GM21447 (cell line): ENCODE data around the gene CABCOCO1.

Experiments
- ATAC-seq: cut with Tn5 transposase; IDR thresholded peaks from one replicate; pipeline ENCODE4 v1.9.1; 2021; ENCODE audit not compliant: unreplicated experiment

CABCOCO1 gene

DNA sequence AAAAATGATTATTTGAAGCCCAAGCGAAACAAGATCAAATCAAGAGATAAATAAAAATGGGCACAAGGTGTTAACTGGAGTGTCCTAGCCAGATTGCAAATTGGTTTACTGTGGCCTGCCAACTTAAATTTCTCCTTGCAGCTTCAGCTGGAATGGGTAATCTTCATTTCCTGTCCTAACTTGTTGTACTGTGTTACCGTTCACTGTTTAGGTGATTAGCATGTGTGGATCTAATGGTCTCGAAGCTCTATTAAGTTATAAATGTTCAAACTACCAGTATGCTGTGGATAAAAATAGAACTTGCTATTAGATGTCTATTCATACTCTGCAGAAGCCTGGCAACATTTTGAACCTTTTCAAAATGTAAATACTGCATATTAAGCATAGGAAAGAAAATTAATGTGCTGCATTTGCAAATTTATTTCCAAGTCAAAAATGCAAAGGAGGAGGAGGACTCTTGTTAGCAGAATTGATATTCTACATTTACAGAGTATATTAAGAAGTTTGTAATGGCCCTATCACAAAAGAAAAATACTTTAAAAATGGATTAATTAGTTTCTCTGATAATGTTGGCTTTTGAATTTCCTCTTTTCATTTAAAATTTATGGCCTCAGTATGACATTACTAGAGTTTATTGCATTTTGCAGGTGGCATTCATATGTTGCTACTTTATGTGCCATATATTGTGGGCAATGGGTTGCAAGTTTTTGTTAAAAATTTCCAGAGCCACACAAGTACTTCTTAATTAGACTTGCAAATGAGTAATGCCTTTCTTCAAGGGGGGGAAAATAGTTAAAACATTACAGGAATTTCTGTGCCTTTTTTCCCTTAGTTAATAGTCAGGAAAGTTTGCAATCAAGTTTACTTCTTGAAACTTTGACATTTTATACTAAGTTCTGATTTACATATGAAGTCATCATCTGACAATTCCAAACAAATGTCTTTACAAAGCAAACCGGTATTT is 92.1 kb downstream of the CABCOCO1 start:
- no peak for ATAC-seq

GRCh38 chr10:61757001-61757400 is 94.3 kb downstream of the CABCOCO1 start:
- ATAC-seq: no peak

- ATAC-seq: no peak
Observed at GRCh38 chr10:61757525-61758397, 95.0 kb downstream of the CABCOCO1 start.

- no peak for ATAC-seq
Observed at GRCh38 chr10:61758433-61758832, 95.7 kb downstream of the CABCOCO1 start.

DNA sequence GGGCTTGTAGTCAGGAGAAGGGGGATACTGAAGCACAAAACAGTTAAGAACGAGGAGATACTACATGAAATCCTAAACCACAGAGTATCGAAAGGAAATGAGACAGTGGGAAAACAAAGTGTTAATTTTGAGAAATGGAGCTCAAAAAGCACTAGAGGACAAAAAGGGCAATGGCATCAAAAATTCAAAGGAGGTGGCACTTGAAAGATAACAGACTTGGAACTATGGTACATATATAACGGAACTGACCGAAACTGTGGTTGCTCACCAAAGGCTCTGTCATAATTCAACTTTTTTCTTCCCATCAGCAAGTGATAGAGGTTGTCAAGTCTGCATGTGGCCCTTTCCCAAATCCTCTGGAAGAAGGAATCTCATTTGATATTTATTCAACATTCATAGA is 97.0 kb downstream of the CABCOCO1 start:
- no peak for ATAC-seq

- no peak for ATAC-seq
Observed at GRCh38 chr10:61760943-61761824, 98.5 kb downstream of the CABCOCO1 start.

- no peak for ATAC-seq
Observed at GRCh38 chr10:61761825-61762217, 99.1 kb downstream of the CABCOCO1 start.

DNA sequence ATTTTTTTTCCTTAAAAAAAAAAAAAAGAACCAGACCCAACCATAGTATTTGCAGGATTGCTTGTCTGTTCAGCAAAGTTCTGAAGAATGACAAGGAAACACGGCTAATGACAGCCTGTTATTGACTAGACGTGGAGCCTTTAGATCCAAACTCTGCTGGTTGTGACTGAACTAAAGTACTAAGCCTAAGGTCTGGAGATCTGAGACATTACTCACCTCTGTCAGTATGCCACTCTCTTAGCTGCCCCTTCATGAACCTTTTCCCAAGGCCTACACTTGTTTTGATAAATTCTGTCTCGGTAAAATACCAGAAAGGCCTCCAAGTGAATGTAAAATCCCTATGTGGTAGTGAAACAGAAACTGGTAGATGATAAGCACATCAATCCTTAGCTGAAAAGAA is 101.0 kb downstream of the CABCOCO1 start:
- no peak for ATAC-seq

- ATAC-seq: no peak
Observed at GRCh38 chr10:61764486-61764885, 101.8 kb downstream of the CABCOCO1 start.

GRCh38 chr10:61765176-61766087 is 102.7 kb downstream of the CABCOCO1 start:
- no peak for ATAC-seq

DNA sequence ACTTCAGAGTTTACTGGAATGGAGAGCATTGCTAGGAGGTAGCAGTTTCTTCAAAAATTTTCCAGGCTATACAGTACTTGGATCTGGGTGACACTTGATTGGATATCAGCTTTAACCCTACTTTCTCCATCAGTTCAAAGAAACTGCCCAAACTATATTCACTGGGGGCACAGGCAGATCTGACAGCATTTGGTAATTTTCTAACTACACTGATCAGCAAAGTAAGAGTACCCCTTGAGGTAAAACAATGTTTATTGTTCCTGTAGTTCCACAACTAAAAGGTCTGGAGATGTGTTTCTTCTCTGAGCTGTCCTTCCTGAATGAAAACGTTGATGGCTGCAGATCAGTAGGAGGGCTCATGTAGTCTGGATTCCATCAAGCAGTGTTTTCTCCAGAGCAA is 104.2 kb downstream of the CABCOCO1 start:
- ATAC-seq: no peak

- ATAC-seq: no peak
Observed at GRCh38 chr10:61774031-61774430, 111.3 kb downstream of the CABCOCO1 start.

- no peak for ATAC-seq
Observed at GRCh38 chr10:61775111-61775510, 112.4 kb downstream of the CABCOCO1 start.

DNA sequence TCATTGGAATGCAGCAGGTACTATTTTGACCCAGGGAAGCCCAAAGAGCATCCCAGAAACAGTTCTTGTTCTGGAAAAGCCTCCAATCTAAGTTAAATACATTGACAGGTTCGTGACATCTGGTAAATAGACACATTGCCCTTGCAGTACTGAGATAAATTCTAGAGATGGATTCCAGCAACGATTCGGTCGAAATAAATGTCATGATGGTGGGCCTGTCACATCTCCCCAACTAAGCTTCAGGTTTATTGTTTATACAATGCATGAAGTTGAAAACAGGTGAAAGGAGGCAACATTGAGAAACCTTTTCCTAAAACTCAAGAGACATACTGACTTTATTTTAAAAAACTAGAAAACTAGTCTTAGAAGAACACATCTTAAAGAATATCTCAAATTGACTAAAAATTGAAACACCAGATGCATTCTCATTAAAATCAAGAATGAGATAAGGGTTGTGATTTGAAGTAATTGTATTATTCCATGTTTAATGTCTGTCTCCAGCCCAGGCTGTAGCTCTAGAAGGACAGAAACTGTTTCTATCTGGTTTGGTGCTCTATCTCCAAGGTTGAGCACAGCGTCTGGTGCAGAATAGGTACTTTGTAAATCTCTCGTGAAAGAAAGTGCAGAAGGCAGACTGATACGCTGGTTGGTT is 114.0 kb downstream of the CABCOCO1 start:
- no peak for ATAC-seq

DNA sequence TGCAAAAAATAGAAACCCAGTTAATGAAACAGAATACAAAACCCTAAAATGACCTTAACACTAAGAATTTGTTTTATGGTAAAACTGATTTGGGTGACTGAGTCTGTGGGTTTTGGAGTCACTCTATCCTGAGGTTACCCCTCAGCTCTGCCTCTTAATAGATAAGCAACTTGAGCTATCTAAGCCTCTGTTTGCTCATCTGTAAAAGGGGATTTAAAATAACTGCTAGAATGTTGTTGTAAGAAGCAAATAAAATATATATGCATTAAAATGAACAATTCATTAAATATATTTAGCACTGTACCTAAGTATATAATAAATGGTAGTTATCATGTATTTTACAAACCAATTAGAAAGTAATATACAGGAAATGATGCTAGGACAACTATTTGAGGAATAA is 115.4 kb downstream of the CABCOCO1 start:
- ATAC-seq: no peak

- no peak for ATAC-seq
Observed at GRCh38 chr10:61779276-61779675, 116.5 kb downstream of the CABCOCO1 start.

DNA sequence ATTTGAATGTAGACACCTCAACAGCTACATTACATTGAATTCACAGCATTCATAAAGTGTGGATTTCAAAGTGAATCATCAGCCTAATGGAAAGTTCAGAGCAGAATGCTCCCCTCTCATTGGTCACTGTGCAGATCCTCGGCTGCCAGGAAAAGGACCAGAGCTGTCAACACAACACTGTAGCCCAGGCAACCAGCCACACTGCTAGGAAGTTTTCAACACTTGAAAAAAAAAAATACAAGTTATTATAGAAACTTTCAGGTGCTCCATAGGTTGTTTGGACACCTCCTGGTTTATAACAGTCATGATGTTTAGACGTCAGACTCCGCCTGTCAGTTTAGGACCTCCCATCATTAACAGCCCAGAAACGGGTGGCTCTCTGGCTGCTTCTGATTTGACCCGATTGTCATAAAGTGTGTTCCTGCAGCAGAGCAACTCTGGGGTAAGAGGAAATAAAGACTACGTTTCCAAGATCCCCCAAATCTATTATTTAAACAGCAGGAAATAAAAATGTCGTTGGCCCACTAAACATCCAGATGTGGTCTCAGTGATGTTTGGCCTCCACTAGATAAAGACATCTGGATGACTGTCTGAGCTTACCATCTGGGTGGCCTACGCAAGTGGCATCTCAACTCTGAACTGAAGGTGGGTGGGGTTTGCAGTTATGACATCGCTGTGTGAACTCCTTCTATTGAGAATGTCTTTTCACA is 117.4 kb downstream of the CABCOCO1 start:
- no peak for ATAC-seq

- no peak for ATAC-seq
Observed at GRCh38 chr10:61780732-61781131, 118.0 kb downstream of the CABCOCO1 start.

- no peak for ATAC-seq
Observed at GRCh38 chr10:61781969-61782403, 119.3 kb downstream of the CABCOCO1 start.
